NCI-H524 (cell line): ENCODE data around the gene RAB3C.
"Not testable (repeated sequence)": the region's sequence is repeated elsewhere in the genome, so short reads cannot be mapped to it uniquely, and the experiment has no call there.

Source experiments
- DNase-seq, 2 experiments: peaks; one replicate each; lab custom pipeline; 2025; lab: John Stamatoyannopoulos, UW

Gene RAB3C, protein sequence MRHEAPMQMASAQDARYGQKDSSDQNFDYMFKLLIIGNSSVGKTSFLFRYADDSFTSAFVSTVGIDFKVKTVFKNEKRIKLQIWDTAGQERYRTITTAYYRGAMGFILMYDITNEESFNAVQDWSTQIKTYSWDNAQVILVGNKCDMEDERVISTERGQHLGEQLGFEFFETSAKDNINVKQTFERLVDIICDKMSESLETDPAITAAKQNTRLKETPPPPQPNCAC

DNA sequence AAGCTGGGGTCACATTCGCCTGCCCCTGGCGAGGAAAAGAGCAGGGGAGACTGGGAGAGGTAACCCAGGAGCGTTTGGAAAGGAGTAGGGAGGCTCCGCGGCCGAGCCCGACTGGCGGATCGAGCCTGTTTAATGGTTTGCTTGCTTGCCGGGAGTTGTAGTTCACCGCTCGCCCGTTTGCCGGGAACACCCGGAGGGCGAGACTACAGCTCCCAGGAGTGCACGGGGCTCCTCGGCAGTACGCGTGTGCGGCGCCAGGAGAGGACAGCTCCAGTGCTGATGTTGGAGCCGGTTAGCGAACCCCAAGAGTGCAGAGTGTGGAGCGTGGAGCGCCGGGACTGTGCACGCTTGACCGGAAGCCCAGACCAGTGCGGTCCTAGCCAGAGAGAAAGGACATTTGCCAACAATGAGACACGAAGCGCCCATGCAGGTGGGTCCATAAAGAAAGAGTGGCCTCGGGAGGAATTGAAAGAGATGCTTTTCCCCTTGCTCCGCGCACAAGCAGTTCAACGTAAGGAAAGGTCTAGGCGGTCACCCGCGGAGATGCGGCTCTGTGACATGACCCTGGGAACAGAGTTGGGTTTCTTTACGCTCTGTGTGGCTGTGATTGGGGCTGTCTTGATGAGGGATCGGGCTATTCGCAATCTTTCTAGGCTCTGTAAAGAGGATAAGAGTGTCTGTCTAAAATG lies at the start of gene RAB3C:
RAB3C (plus strand) TSS at position 273 of the 689 bp plus-strand sequence; CDS start at position 407, 134 bp downstream.
- peak; percentile 85 to 95 for DNase-seq

DNA sequence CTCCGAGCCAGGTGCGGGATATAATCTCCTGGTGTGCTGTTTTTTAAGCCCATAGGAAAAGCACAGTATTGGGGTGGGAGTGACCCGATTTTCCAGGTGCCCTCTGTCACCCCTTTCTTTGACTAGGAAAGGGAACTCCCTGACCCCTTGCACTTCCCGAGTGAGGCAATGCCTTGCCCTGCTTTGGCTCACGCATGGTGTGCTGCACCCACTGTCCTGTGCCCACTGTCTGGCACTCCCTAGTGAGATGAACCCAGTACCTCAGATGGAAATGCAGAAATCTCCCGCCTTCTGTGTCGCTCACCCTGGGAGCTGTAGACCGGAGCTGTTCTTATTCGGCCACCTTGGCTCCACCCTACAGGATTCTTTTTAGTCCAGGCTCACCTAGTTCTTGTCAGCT lies 40.9 kb upstream of the RAB3C start:
- not testable (repeated sequence) for DNase-seq

DNA sequence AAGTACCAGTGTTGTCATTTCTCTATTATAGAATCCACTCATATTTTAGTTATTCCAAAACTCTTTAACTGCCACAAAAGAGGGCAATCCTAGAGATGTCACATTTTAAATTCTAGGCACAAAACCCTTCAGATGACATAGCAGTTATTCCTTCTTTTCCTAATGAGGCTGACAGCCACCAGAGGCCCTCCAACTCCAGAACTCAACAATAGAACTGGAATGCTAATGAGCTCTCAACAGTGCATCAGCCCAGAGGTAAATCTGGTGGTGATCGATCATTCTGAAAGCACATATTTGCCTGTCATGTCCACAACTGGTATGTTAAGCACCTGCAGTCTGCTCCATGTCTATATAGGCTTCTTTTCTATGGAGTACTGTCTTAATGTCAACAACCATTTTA lies 40.2 kb upstream of the RAB3C start:
- no peak for DNase-seq

DNA sequence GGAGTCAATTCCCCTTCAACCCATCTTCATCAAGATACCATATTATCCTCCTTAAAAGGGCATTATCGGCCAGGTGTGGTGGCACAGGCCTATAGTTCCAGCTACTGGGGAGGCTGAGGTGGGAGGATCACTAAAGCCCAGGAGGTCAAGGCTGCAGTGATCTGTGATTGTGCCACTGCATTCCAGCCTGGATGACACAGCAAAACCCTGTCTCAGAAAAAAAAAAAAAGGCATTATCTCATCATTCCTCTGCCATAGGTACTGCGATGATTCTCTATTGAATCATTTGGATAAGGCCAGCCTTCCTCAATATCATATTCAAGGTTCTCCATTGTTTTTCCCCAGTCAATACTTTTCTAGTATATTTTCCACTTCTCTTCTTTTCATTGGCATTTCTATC lies 39.2 kb upstream of the RAB3C start:
- DNase-seq, result no peak

DNA sequence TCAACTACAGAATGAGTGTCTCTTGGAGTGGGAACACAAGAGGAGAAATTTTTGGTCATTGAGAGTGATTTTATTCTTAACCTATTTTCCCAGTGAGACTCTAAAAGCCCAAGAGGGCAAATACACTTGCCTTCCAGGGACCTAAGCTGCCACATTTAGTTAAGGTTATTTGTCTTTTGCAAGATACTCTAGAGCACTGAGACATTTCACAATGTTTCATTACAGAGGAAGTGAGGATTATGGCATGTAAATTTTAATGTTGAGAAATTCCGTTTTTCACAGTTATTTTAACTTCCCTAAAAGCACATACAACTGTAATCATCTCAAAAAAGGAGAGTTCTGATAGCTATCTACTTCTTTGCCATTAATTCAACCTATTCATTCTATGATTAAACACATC lies 38.7 kb upstream of the RAB3C start:
- DNase-seq, result no peak

DNA sequence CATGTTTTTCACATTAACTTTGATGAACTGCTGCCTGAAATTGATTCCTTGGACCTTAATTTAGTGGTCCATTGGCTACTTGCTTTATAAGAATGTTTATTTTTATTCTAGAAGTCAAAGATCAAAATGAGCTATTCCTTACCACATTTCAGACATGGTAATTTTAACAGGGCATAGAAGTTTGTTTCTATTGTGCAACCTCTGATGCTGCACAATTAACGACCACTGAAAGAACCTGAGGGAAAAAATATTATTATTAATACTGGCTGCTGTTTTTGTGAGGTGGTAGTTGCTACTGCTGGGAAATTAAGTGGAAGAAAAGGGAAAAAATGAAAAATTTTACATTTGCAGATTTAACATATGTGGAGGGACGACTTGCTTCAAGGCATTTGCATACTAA lies 37.9 kb upstream of the RAB3C start:
- DNase-seq, result no peak

DNA sequence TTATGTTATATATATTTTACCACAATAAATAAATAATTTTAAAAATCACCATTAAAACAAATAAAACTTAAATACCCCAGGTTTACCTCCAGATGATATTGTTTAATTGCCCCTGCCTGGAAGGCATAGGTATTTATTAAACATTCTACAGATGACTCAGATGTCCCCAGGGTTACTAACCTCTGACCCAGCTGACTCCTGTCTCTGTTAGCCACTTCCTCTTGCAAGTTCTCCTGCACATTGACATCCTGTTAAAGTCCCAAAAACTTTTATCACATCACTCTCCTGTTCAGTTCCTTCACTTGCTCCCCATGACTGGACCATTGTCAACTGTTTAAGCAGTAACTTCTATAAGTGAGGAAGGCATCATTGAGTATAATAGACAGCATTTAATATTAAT lies 37.0 kb upstream of the RAB3C start:
- no peak for DNase-seq

DNA sequence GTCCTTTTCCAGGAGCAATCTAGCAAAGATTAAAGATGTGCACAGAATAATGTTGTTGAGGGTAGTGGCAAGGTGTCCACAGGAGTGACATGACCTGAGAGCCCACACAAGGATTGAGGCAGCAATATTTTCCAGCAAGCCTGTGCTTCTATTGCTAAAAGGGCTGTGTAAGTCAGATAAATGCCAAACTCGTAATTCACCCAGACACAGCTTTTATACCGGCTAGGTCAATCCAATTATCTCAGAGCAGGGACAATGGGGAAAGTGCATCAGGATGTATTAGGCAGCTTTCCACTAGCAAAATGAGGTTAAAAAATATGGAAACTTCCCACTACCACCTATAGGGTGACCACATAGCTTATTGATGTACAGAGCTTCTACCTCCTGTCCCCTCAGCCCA lies 34.8 kb upstream of the RAB3C start:
- DNase-seq, result no peak

DNA sequence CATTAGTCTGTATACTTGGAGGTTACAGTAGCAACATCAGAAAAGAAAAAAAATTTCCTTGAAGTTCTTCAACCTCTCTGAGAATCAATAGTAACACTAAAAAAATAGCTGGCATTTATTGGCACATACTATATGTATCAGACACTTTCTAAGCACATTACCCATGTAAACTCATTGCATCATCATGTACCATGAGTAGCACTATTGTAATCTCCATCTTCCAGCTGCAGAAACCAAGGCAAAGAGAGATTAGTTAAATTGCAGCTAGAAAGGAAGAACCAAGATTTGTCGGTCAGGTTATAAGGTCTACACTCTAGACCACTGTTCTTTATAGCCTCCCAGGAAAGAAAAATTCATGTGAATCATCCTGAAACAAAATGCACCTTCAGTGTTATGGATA lies 31.4 kb upstream of the RAB3C start:
- no peak for DNase-seq

DNA sequence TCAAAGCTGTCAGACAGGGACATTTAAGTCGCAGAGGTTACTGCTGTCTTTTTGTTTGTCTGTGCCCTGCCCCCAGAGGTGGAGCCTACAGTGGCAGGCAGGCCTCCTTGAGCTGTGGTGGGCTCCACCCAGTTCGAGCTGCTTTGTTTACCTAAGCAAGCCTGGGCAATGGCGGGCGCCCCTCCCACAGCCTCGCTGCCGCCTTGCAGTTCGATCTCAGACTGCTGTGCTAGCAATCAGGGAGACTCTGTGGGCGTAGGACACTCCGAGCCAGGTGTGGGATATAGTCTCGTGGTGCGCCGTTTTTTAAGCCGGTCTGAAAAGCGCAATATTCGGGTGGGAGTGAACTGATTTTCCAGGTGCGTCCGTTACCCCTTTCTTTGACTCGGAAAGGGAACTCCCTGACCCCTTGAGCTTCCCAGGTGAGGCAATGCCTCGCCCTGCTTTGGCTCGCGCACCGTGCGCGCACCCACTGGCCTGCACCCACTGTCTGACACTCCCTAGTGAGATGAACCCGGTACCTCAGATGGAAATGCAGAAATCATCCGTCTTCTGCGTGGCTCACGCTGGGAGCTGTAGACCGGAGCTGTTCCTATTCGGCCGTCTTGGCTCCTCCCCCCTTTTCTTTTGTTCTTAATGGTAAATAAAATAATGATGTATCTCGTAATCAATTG lies 25.1 kb upstream of the RAB3C start:
- not testable (repeated sequence) for DNase-seq

DNA sequence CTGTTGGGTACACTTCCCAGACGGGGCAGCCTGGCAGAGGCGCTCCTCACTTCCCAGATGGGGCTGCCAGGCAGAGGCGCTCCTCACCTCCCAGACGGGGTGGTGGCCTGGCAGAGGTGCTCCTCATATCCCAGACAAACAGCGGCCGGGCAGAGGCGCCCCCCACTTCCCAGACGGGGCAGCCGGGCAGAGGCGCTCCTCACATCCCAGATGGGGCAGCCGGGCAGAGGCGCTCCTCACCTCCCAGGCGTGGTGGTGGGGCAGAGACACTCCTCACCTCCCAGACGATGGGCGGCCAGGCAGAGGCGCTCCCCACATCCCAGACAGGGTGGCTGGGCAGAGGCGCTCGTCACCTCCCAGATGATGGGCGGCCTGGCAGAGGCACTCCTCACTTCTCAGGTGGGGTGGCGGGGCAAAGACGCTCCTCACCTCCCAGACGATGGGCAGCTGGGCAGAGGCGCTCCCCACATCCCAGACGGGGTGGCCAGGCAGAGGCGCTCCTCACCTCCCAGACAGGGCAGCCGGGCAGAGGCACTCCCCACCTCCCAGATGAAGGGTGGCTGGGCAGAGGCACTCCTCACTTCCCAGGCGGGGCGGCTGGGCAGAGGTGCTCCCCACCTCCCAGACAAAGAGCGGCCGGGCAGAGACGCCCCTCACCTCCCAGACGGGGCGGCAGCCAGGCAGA lies 19.7 kb upstream of the RAB3C start:
- DNase-seq, result not testable (repeated sequence)

DNA sequence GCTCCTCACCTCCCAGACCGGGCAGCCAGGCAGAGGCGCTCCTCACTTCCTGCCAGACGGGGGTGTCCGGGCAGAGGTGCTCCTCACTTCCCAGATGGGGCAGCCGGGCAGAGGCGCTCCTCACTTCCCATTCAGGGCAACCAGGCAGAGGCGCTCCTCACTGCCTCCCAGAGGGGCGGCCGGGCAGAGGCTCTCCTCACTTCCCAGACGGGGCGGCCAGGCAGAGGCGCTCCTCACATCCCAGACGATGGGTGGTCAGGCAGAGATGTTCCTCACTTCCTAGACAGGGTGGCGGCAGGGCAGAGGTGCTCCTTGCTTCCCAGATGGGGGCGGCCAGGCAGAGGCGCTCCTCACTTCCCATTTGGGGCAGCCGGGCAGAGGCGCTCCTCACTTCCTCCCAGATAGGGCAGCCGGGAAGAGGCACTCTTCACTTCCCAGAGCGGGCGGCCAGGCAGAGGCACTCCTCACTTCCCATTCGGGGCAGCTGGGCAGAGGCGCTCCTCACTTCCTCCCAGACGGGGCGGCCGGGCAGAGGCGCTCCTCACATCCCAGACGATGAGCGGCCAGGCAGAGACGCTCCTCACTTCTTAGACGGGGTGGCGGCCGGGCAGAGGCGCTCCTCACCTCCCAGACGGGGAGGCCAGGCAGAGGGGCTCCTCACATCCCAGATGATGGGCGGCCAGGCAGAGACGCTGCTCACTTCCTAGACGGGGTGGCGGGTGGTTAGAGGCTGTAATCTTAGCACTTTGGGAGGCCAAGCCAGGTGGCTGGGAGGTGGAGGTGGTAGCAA lies 18.6 kb upstream of the RAB3C start:
- not testable (repeated sequence) for DNase-seq

DNA sequence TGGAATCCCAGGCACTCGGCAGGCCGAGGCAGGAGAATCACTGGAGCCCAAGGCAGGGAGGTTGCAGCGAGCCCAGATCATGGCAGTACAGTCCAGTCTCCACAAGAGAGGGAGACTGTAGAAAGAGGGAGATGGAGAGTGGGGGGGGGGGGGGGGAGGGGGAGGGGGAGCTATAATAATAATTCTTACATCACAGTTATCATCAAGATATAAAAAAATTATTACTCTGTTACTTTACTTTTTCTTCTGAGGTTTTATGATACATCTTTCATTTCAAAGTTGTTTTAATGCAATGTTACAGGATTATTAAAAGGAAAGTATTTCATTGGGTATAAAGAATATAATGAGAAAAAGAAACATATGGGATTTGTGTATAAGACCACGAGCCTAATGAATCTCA lies 17.8 kb upstream of the RAB3C start:
- DNase-seq, result no peak

DNA sequence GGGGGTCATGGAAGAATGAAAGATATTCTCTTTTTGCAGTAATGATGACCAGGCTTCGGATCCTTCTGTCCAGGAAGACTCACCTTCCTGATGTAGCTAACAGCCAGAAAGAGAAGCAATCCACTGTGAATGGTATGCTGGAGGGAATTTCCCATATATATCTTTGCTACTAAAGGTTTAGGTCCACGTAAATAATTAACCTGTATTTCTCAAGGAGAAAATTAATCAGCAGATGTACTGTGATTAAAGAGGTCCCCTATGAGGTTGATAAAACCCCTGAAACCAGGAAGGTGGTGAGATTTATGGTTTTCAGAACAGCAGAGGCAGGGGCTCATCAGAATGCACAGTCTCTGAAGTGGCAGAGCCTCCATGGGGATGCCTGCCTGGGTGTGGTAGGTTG lies 11.4 kb upstream of the RAB3C start:
- DNase-seq, result no peak

DNA sequence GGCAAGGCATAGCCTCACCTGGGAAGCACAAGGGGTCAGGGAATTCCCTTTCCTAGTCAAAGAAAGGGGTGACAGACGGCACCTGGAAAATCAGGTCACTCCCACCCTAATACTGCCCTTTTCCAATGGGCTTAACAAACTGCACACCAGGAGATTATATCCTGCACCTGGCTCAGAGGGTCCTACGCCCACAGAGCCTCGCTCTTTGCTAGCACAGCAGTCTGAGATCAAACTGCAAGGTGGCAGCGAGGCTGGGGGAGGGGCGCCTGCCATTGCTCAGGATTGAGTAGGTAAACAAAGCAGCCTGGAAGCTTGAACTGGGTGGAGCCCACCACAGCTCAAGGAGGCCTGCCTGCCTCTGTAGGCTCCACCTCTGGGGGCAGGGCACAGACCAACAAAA lies 9.9 kb upstream of the RAB3C start:
- not testable (repeated sequence) for DNase-seq

DNA sequence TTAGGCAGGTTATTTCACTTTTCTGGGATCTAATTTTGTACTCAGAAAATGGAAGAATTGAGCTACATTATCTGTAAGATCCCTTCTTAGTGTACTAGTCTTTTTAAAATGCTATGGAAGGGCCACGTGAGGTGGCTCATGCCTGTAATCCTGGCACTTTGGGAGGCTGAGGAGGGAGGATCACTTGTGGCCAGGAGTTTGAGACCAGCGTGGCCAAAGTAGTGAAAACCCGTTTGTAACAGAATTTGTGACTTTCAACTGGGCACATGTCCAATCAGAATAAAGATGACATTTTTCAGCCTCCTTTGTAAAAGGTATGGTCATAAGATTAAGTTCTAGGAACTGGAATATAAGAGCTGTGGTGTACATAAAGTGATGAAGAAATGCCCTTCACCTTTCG lies 3.1 kb upstream of the RAB3C start:
- no peak for DNase-seq

DNA sequence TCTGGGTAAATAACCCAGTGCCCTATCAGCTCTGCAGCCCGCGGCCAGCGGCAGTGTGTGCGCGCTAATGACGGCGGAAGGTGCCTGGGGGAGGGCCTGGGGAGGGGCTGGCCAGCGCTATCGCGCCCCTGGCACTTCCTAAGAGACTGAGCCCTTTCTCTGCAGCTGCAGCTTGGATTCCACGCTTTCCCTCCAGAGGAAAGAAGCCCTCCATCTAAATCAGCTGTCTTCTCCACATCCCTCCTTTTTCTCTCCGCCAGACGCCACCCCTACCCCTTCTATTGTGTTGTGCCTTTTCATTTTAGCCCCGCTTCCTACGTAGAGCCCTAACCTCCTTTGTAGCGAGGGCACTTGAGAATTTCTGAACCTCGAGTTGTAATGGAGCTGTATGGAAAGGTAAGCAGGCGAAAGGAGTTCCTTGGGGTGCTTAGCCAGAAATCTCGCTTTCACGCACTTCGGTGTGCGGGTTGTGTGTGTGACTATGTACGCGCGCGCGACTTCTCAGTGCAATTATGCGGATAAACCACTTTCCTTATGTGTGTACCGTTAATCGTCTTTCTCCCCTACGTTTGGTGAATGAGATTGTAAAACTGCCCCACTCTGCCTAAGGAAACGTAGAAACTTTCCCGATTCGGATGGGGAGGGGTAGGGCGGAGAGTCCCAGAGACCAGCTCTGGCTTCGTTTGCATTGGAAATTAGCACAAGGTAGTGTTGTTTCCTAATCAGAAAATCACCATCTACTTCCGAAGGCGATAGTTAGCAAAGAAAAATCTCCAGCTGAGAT lies 664 bp upstream of the RAB3C start:
- peak; percentile 25 to 69 for DNase-seq

DNA sequence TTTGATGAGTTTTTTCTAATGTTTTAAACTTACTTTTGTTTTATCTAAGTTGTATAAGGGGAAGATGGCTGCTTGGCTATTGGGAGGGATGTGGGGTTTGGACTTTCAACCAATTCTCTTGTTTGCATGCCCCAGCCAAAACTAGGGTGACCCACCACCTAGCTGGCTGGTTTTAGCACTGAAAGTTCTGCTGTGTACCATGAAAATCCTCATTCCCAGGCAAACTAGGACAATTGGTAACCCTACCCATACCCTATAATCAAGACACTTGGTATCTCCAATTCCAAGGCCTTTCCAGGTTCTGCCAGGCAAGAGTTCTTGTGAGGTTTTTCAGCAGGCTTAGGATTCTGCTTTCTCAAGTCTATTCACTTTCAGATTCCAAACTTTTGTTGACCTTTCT lies 13.1 kb downstream of the RAB3C start:
- DNase-seq, result no peak

DNA sequence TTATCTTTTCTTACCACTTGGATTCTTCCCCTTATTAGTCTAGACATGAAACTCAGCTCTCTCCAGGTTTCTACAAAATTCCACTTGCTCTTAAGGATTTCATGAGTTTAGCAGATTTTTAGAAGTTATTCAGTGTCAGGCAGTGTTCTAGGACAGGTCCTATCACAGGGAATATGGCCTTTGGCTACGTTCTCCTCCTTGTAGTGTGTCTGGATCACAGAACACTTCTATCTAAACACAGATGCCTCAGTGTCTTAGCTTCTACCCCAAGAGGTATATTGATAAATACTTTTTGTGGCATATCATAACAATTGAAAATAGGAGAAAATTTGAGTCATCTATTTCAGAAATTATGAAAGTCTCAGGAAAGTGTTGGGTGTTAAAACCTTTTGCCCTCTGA lies 15.6 kb downstream of the RAB3C start:
- DNase-seq, result no peak

DNA sequence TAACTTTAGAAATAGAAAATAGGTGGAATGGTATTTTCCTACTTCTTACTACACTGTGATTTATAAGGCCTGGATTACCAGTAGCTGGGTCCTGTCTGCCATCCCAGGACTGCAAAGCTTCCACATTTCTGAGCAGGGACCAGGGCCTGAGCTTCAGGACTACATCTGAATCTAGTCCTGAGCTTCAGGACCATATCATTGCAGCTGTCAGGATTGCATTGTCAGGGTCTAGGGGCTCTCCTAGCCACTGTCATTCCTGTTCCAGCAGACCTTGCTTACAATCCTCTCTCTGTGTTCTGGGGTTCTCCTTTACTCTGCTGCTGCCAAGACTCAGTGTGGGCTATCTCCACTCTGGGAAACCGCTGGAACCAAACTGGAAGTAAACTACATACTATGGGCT lies 16.3 kb downstream of the RAB3C start:
- DNase-seq, result no peak

DNA sequence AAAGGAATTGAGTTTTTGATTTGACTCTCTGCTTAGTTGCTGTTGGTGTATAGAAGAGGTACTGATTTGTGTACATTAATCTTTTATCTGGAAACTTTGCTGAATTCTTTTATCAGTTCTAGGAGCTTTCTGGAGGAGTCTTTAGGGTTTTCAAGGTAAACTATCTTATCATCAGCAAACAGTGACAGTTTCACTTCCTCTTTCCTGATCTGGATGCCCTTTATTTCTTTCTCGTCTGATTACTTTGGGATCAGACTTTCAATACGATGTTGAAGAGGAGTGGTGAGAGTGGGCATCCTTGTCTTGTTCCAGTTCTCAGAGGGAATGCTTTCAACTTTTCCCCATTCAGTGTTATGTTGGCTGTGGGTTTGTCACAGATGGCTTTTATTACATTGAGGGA lies 17.7 kb downstream of the RAB3C start:
- DNase-seq, result not testable (repeated sequence)
